Thyroid gland (tissue), 4 donors: ENCODE data around the gene ADRA2B. TPM values are rescaled to one million over a fixed set of nuclear protein-coding genes. Genes with fewer than 3 reads are reported as not detected.

Experiments used
- DNase-seq, 2 donors: peaks; one replicate each; pipeline ENCODE4 v3.0.0-alpha.2; 2019
- H3K27ac ChIP-seq, 3 donors: fragments of 200-600 bp; sonication (generic); 1 replicate in 2 of 3; 2 replicates in 1 of 3; pipeline ENCODE4 v1.5.1; 2016 to 2019; ENCODE audit warnings: mild to moderate bottlenecking in 1 of 3, moderate library complexity in 1 of 3
- H3K27me3 ChIP-seq: fragments of 200-600 bp; sonication (generic); one replicate; pipeline ENCODE4 v1.5.1; 2019
- H3K36me3 ChIP-seq, 2 donors: fragments of 200-600 bp; sonication (generic); one replicate each; pipeline ENCODE4 v1.5.1; 2016 to 2019
- H3K4me1 ChIP-seq, 2 donors: fragments of 200-600 bp; sonication (generic); one replicate each; pipeline ENCODE4 v1.5.1; 2017 to 2019
- H3K4me3 ChIP-seq, 3 donors: fragments of 200-600 bp; sonication (generic); replicated peaks in 1 of 3; 1 replicate in 2 of 3; 2 replicates in 1 of 3; pipeline ENCODE4 v1.5.1; 2016; ENCODE audit warnings: mild to moderate bottlenecking in 1 of 3
- H3K9me3 ChIP-seq: fragments of 200-600 bp; sonication (generic); one replicate; pipeline ENCODE4 v1.5.1; 2017
- CTCF ChIP-seq, 6 experiments: fragments of 200-600 bp in 3 of 6; fragments of 450-650 bp in 3 of 6; sonication (generic) in 3 of 6; IDR thresholded peaks; one replicate each; pipeline ENCODE4 v1.5.1; 2016 to 2019; ENCODE audit warnings: antibody characterized with exemption in 6 of 6, mild to moderate bottlenecking in 2 of 6, inconsistent platforms in 1 of 6, moderate library complexity in 1 of 6
- POLR2A ChIP-seq, 2 donors: fragments of 450-650 bp; IDR thresholded peaks; one replicate each; pipeline ENCODE4 v1.6.1; 2017; ENCODE audit warnings: antibody characterized with exemption in 2 of 2, mild to moderate bottlenecking in 2 of 2, moderate library complexity in 1 of 2
- WGBS, 2 donors: methylation state at CpG; one replicate each; pipeline ENCODE4 v1.1.5; 2017; 5-methylcytosine and 5-hydroxymethylcytosine counted together
- intact Hi-C: fragments of 100-400 bp; cut with DNase I; formaldehyde crosslinking; loops from one replicate; pipeline ENCODE4 v1.15.1; 2023
- total RNA-seq, 4 donors: library from RNA; depleted of rRNA; stranded (reverse); fragments of >200 nt; gene quantifications; one replicate each; pipeline ENCODE4 v1.2.3, GENCODE V29; 2016

Gene ADRA2B
- total RNA-seq, 4 donors from 2014 or later = 0.13 to 2.1 (median 1.0) TPM

- WGBS, 2 donors = 92 to 93% methylated on average over 4 of the region's 4 CpGs
- H3K27me3 ChIP-seq = no peaks in the 10 kb centered on the region
- no peak overlapping the region for H3K27ac ChIP-seq
- TF ChIP-seq POLR2A (IDR thresholded peaks at IDR 0.05) (no peak), CTCF (IDR thresholded peaks at IDR 0.05) (no peak)
- H3K36me3 ChIP-seq = no peaks in the 10 kb centered on the region
- intact Hi-C loops = no loop called here
- no peak for DNase-seq
- no peak overlapping the region for H3K4me3 ChIP-seq
- no peaks in the 10 kb centered on the region for H3K9me3 ChIP-seq
- no peaks in the 10 kb centered on the region for H3K4me1 ChIP-seq
Measured at GRCh38 chr2:96130483-96130882, 14.1 kb upstream of the ADRA2B start.

- intact Hi-C loops = no loop called here
- Histone ChIP-seq H3K36me3 (no peaks in the 10 kb centered on the region), H3K27me3 (no peaks in the 10 kb centered on the region), H3K9me3 (no peaks in the 10 kb centered on the region), H3K27ac (no peak overlapping the region), H3K4me1 (no peaks in the 10 kb centered on the region), H3K4me3 (no peak overlapping the region)
- DNase-seq = no peak
- no peak for TF ChIP-seq POLR2A (IDR thresholded peaks at IDR 0.05)
- TF ChIP-seq CTCF (IDR thresholded peaks at IDR 0.05) = no peak
- WGBS, 2 donors = 72 to 81% methylated on average over 16 of the region's 16 CpGs
Measured at GRCh38 chr2:96129528-96130120, 13.3 kb upstream of the ADRA2B start.

GRCh38 chr2:96128456-96128855, 12.1 kb upstream of the ADRA2B start:
- Histone ChIP-seq H3K9me3 (no peaks in the 10 kb centered on the region), H3K27ac (no peak overlapping the region), H3K4me1 (no peaks in the 10 kb centered on the region), H3K27me3 (no peaks in the 10 kb centered on the region), H3K4me3 (no peak overlapping the region), H3K36me3 (no peaks in the 10 kb centered on the region)
- intact Hi-C loops = no loop called here
- TF ChIP-seq POLR2A (IDR thresholded peaks at IDR 0.05) = no peak
- TF ChIP-seq CTCF (IDR thresholded peaks at IDR 0.05) = no peak
- DNase-seq = no peak
- 91 to 93% methylated on average over 6 of the region's 6 CpGs for WGBS, 2 donors

- TF ChIP-seq POLR2A (IDR thresholded peaks at IDR 0.05) = no peak
- TF ChIP-seq CTCF (IDR thresholded peaks at IDR 0.05) = no peak
- H3K4me1 ChIP-seq = no peaks in the 10 kb centered on the region
- H3K4me3 ChIP-seq = no peak overlapping the region
- H3K27me3 ChIP-seq = no peaks in the 10 kb centered on the region
- H3K9me3 ChIP-seq = no peaks in the 10 kb centered on the region
- intact Hi-C loops = no loop called here
- no peak overlapping the region for H3K27ac ChIP-seq
- WGBS, 2 donors = 89 to 93% methylated on average over 14 of the region's 14 CpGs
- H3K36me3 ChIP-seq = no peaks in the 10 kb centered on the region
- DNase-seq = no peak
Measured at GRCh38 chr2:96124406-96125265, 8.3 kb upstream of the ADRA2B start.

- H3K4me3 ChIP-seq = no peak overlapping the region
- intact Hi-C loops = no loop called here
- 92 to 95% methylated on average over 8 to 9 of the region's 11 CpGs for whole genome bisulfite sequencing, 2 donors
- H3K27me3 ChIP-seq = no peaks in the 10 kb centered on the region
- TF ChIP-seq CTCF (IDR thresholded peaks at IDR 0.05) (no peak), POLR2A (IDR thresholded peaks at IDR 0.05) (no peak)
- H3K4me1 ChIP-seq = no peaks in the 10 kb centered on the region
- no peak overlapping the region for H3K27ac ChIP-seq
- DNase-seq = no peak
- no peaks in the 10 kb centered on the region for H3K36me3 ChIP-seq
- H3K9me3 ChIP-seq = no peaks in the 10 kb centered on the region
Measured at GRCh38 chr2:96123936-96124335, 7.6 kb upstream of the ADRA2B start.
